Neural progenitor cell (in vitro differentiated cells): ENCODE data around the gene ZNF521. TPM values are rescaled to one million over a fixed set of nuclear protein-coding genes. Genes with fewer than 3 reads are reported as not detected.
A peak's percentile ranks its signal among the peaks of the same experiment; 100 is the strongest.
"Not testable (repeated sequence)": the region's sequence is repeated elsewhere in the genome, so short reads cannot be mapped to it uniquely, and the experiment has no call there.

ENCODE experiments used
- DNase-seq: peaks from one replicate; pipeline ENCODE4 v3.0.0-alpha.2; 2016; ENCODE audit warnings: low spot score
- H2AFZ ChIP-seq: fragments of 200-600 bp; sonication (generic); replicated peaks from 2 replicates; pipeline ENCODE4 v1.6.1; 2016; ENCODE audit warnings: antibody characterized with exemption
- H3F3A ChIP-seq: fragments of 200-600 bp; sonication (generic); 2 replicates; pipeline ENCODE4 v1.6.1; 2016; ENCODE audit warnings: antibody characterized with exemption, low read depth
- H3K27ac ChIP-seq: fragments of 200-600 bp; sonication (generic); 2 replicates; pipeline ENCODE4 v1.5.1; 2016; ENCODE audit warnings: mild to moderate bottlenecking
- H3K27me3 ChIP-seq: fragments of 200-600 bp; sonication (generic); 2 replicates; pipeline ENCODE4 v1.6.1; 2016; ENCODE audit warnings: mild to moderate bottlenecking, moderate library complexity
- H3K36me3 ChIP-seq: fragments of 200-600 bp; sonication (generic); 2 replicates; pipeline ENCODE4 v1.5.1; 2016
- H3K4me1 ChIP-seq: fragments of 200-600 bp; sonication (generic); 2 replicates; pipeline ENCODE4 v1.6.1; 2016; ENCODE audit warnings: mixed run types
- H3K4me2 ChIP-seq: fragments of 200-600 bp; sonication (generic); 2 replicates; pipeline ENCODE4 v1.6.1; 2016
- H3K4me3 ChIP-seq: fragments of 200-600 bp; sonication (generic); 2 replicates; pipeline ENCODE4 v1.5.1; 2016
- H3K79me2 ChIP-seq: fragments of 200-600 bp; sonication (generic); 2 replicates; pipeline ENCODE4 v1.6.1; 2016; ENCODE audit warnings: low read depth
- H3K9ac ChIP-seq: fragments of 200-600 bp; sonication (generic); 2 replicates; pipeline ENCODE4 v1.6.1; 2016
- H3K9me3 ChIP-seq: fragments of 200-600 bp; sonication (generic); 2 replicates; pipeline ENCODE4 v1.5.1; 2016; ENCODE audit warnings: low read depth
- H4K20me1 ChIP-seq: fragments of 200-600 bp; sonication (generic); 2 replicates; pipeline ENCODE4 v1.6.1; 2016; ENCODE audit warnings: low read depth
- H3K27ac Mint-ChIP-seq: 3 replicates; pipeline ENCODE4 v1.8.0; 2021; ENCODE audit warnings: mixed read lengths
- H3K27me3 Mint-ChIP-seq: 2 replicates; pipeline ENCODE4 v1.8.0; 2022; ENCODE audit warnings: low read depth, mild to moderate bottlenecking, inconsistent platforms, moderate library complexity, mixed read lengths; ENCODE audit not compliant: insufficient read depth
- H3K36me3 Mint-ChIP-seq: 3 replicates; pipeline ENCODE4 v1.8.0; 2021; ENCODE audit warnings: mixed read lengths
- H3K4me1 Mint-ChIP-seq: 3 replicates; pipeline ENCODE4 v1.8.0; 2021; ENCODE audit warnings: mixed read lengths
- H3K4me3 Mint-ChIP-seq: 3 replicates; pipeline ENCODE4 v1.8.0; 2021; ENCODE audit warnings: mild to moderate bottlenecking, moderate library complexity, mixed read lengths
- H3K9me3 Mint-ChIP-seq: 3 replicates; pipeline ENCODE4 v1.8.0; 2020; ENCODE audit warnings: mixed read lengths
- EZH2 ChIP-seq: fragments of 200-600 bp; sonication (generic); IDR thresholded peaks from 2 replicates; pipeline ENCODE4 v1.6.1; 2017; ENCODE audit warnings: antibody characterized with exemption, mild to moderate bottlenecking, moderate library complexity
- EZH2phosphoT487 ChIP-seq: fragments of 200-600 bp; sonication (generic); IDR thresholded peaks from 2 replicates; pipeline ENCODE4 v1.6.1; 2017; ENCODE audit warnings: antibody characterized with exemption
- total RNA-seq: library from RNA; depleted of rRNA; stranded (reverse); fragments of >200 nt; gene quantifications from 2 replicates; pipeline ENCODE4 v1.2.3, GENCODE V29; 2015; ENCODE audit warnings: low replicate concordance
- TF ChIP-seq, protein P1 (sequence below): fragments of 200-600 bp; sonication (generic); IDR thresholded peaks from 2 replicates; pipeline ENCODE4 v1.5.1; 2017; ENCODE audit warnings: antibody characterized with exemption, mild to moderate bottlenecking

ZNF521 gene
- total RNA-seq, 1 donor from 2014 or later = 136 TPM

DNA sequence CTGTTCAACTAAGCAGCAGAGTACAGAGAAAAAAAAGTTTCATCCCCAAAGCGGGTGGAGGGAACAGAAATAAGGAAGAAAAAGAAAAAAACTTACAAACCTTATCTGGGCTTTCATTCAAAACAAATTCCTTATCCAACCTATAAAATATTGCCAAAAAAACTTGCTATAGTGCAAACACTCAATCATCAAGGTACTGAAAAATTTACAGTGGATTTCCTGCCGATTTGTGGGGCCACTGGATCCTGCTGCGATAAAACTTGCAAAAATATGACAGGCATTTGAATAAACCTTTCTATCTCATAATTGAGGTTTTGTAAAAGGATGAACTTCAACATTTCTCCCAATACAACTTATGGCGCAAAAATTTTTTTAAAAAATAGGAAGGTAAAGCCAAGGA is 77.0 kb downstream of the ZNF521 start:
- no peak overlapping the region for H2AFZ ChIP-seq
- H3K27ac ChIP-seq = no peak overlapping the region
- H3K4me1 ChIP-seq = peaks cover 12% of the 10 kb centered on the region
- Mint-ChIP-seq H3K4me1 (peaks cover 38% of the 10 kb centered on the region), H3K9me3 (peaks cover 30% of the 10 kb centered on the region), H3K36me3 (peaks cover 64% of the 10 kb centered on the region), H3K27ac (no peak overlapping the region), H3K27me3 (no peaks in the 10 kb centered on the region), H3K4me3 (no peak overlapping the region)
- H4K20me1 ChIP-seq = peaks cover 88% of the 10 kb centered on the region
- no peak for DNase-seq
- H3K4me2 ChIP-seq = no peak overlapping the region
- no peak overlapping the region for H3K9ac ChIP-seq
- H3K79me2 ChIP-seq = peaks cover 100% of the 10 kb centered on the region
- H3K27me3 ChIP-seq = no peaks in the 10 kb centered on the region
- H3F3A ChIP-seq = no peaks in the 10 kb centered on the region
- H3K4me3 ChIP-seq = no peak overlapping the region
- H3K9me3 ChIP-seq = no peaks in the 10 kb centered on the region
- TF ChIP-seq, protein P1, sequence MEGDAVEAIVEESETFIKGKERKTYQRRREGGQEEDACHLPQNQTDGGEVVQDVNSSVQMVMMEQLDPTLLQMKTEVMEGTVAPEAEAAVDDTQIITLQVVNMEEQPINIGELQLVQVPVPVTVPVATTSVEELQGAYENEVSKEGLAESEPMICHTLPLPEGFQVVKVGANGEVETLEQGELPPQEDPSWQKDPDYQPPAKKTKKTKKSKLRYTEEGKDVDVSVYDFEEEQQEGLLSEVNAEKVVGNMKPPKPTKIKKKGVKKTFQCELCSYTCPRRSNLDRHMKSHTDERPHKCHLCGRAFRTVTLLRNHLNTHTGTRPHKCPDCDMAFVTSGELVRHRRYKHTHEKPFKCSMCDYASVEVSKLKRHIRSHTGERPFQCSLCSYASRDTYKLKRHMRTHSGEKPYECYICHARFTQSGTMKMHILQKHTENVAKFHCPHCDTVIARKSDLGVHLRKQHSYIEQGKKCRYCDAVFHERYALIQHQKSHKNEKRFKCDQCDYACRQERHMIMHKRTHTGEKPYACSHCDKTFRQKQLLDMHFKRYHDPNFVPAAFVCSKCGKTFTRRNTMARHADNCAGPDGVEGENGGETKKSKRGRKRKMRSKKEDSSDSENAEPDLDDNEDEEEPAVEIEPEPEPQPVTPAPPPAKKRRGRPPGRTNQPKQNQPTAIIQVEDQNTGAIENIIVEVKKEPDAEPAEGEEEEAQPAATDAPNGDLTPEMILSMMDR = no peak
- TF ChIP-seq EZH2 (no peak), EZH2phosphoT487 (no peak)
- peaks cover 6% of the 10 kb centered on the region for H3K36me3 ChIP-seq

DNA sequence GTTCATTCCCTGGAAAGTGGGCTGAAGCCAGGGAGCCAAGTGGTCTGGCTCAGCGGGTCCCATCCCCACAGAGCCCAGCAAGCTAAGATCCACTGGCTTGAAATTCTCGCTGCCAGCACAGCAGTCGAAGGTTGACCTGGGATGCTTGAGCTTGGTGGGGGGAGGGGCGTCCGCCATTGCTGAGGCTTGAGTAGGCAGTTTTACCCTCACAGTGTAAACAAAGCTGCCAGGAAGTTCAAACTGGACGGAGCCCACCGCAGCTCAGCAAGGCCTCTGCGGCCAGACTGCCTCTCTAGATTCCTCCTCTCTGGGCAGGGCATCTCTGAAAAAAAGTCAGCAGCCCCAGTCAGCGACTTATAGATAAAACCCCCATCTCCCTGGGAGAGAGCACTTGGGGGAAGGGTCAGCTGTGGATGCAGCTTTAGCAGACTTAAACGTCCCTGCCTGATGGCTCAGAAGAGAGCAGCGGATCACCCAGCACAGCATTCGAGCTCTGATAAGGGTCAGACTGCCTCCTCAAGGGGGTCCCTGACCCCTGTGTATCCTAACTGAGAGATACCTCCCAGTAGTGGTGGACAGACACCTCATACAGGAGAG is 84.9 kb downstream of the ZNF521 start:
- Histone ChIP-seq H3F3A (peaks cover 11% of the 10 kb centered on the region), H3K4me1 (peaks cover 33% of the 10 kb centered on the region), H3K79me2 (peaks cover 100% of the 10 kb centered on the region), H3K27ac (peak overlapping the region; percentile 64), H3K4me2 (peak overlapping the region; percentile 50), H4K20me1 (peaks cover 93% of the 10 kb centered on the region), H3K4me3 (peak overlapping the region; percentile 23)
- H3K27me3 Mint-ChIP-seq, H2AFZ ChIP-seq, H3K27me3 ChIP-seq, H3K36me3 ChIP-seq, H3K9ac ChIP-seq, H3K9me3 ChIP-seq: not testable (repeated sequence)
- Mint-ChIP-seq H3K4me3 (peak overlapping the region; percentile 39), H3K36me3 (peaks cover 59% of the 10 kb centered on the region), H3K27ac (peak overlapping the region; percentile 54), H3K4me1 (peaks cover 51% of the 10 kb centered on the region), H3K9me3 (peaks cover 35% of the 10 kb centered on the region)
- peak; percentile 26 for DNase-seq

DNA sequence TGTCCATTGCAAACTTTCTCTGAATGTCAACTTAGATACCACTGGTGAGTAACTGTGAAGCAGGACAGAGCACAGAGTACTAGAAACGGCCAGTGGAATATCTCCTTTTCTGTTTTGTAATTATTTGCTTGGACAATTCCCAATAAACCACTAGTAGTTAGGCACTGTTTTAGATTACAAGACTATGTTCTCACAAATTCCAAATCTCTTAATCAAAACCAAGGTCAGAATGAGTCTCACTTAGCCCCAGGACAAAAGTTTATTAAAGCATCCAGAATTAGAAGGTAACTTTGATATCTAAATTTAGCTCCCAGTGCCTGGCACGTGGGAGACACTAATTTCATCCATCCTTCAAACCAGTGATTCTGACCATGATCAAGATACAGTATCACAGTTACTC is 89.0 kb downstream of the ZNF521 start:
- no peak for DNase-seq
- no peak overlapping the region for H3K27ac Mint-ChIP-seq
- no peaks in the 10 kb centered on the region for H3K27me3 ChIP-seq
- no peaks in the 10 kb centered on the region for H3K27me3 Mint-ChIP-seq
- H3K27ac ChIP-seq = no peak overlapping the region
- H3K36me3 ChIP-seq = peaks cover 13% of the 10 kb centered on the region
- H3K9me3 Mint-ChIP-seq = no peaks in the 10 kb centered on the region
- peaks cover 100% of the 10 kb centered on the region for H4K20me1 ChIP-seq
- H2AFZ ChIP-seq = no peak overlapping the region
- H3K36me3 Mint-ChIP-seq = peaks cover 44% of the 10 kb centered on the region
- TF ChIP-seq EZH2phosphoT487 (no peak), EZH2 (no peak)
- TF ChIP-seq, protein P1 = no peak
- H3K4me1 Mint-ChIP-seq = peaks cover 48% of the 10 kb centered on the region
- no peak overlapping the region for H3K4me3 ChIP-seq
- H3K4me2 ChIP-seq = peak overlapping the region; percentile 17
- no peak overlapping the region for H3K9ac ChIP-seq
- peaks cover 31% of the 10 kb centered on the region for H3K4me1 ChIP-seq
- H3F3A ChIP-seq = peaks cover 7% of the 10 kb centered on the region
- no peak overlapping the region for H3K4me3 Mint-ChIP-seq
- H3K9me3 ChIP-seq = no peaks in the 10 kb centered on the region
- peaks cover 98% of the 10 kb centered on the region for H3K79me2 ChIP-seq

DNA sequence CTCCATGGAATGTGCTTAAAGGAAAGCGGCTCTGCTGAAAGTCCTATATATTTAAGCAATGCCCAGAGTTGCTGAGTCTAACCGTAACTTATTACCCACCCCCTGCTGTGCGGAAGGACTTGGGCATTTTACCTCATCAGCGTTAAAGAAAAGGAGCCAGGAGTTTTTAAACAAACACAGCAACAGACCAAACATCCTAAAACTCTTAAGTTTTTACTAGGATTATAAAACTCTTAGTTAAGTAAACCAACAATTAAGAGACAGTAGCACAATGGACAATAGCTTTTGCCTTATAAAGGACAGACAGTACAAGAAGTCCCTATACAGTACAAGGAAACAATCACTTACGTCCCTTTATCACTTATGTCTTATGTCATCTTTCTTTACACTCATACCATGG is 90.2 kb downstream of the ZNF521 start:
- no peaks in the 10 kb centered on the region for H3F3A ChIP-seq
- H3K4me1 ChIP-seq = peaks cover 31% of the 10 kb centered on the region
- H3K79me2 ChIP-seq = peaks cover 96% of the 10 kb centered on the region
- H3K36me3 Mint-ChIP-seq = peaks cover 48% of the 10 kb centered on the region
- H3K27ac ChIP-seq = no peak overlapping the region
- H3K9me3 Mint-ChIP-seq = no peaks in the 10 kb centered on the region
- H3K27me3 Mint-ChIP-seq = no peaks in the 10 kb centered on the region
- no peaks in the 10 kb centered on the region for H3K9me3 ChIP-seq
- H3K4me2 ChIP-seq = peak overlapping the region; percentile 17
- peak; percentile 46 for DNase-seq
- H3K27ac Mint-ChIP-seq = no peak overlapping the region
- TF ChIP-seq EZH2phosphoT487 (no peak), EZH2 (no peak)
- TF ChIP-seq, protein P1 = no peak
- no peak overlapping the region for H3K4me3 Mint-ChIP-seq
- H3K4me3 ChIP-seq = no peak overlapping the region
- peaks cover 100% of the 10 kb centered on the region for H4K20me1 ChIP-seq
- H2AFZ ChIP-seq = no peak overlapping the region
- H3K27me3 ChIP-seq = no peaks in the 10 kb centered on the region
- peaks cover 41% of the 10 kb centered on the region for H3K4me1 Mint-ChIP-seq
- peaks cover 13% of the 10 kb centered on the region for H3K36me3 ChIP-seq
- H3K9ac ChIP-seq = no peak overlapping the region
